ENCODE measurements around the gene EIF3C.
"Not testable (repeated sequence)": the region's sequence is repeated elsewhere in the genome, so short reads cannot be mapped to it uniquely, and the experiment has no call there.

EIF3C gene, protein sequence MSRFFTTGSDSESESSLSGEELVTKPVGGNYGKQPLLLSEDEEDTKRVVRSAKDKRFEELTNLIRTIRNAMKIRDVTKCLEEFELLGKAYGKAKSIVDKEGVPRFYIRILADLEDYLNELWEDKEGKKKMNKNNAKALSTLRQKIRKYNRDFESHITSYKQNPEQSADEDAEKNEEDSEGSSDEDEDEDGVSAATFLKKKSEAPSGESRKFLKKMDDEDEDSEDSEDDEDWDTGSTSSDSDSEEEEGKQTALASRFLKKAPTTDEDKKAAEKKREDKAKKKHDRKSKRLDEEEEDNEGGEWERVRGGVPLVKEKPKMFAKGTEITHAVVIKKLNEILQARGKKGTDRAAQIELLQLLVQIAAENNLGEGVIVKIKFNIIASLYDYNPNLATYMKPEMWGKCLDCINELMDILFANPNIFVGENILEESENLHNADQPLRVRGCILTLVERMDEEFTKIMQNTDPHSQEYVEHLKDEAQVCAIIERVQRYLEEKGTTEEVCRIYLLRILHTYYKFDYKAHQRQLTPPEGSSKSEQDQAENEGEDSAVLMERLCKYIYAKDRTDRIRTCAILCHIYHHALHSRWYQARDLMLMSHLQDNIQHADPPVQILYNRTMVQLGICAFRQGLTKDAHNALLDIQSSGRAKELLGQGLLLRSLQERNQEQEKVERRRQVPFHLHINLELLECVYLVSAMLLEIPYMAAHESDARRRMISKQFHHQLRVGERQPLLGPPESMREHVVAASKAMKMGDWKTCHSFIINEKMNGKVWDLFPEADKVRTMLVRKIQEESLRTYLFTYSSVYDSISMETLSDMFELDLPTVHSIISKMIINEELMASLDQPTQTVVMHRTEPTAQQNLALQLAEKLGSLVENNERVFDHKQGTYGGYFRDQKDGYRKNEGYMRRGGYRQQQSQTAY

DNA sequence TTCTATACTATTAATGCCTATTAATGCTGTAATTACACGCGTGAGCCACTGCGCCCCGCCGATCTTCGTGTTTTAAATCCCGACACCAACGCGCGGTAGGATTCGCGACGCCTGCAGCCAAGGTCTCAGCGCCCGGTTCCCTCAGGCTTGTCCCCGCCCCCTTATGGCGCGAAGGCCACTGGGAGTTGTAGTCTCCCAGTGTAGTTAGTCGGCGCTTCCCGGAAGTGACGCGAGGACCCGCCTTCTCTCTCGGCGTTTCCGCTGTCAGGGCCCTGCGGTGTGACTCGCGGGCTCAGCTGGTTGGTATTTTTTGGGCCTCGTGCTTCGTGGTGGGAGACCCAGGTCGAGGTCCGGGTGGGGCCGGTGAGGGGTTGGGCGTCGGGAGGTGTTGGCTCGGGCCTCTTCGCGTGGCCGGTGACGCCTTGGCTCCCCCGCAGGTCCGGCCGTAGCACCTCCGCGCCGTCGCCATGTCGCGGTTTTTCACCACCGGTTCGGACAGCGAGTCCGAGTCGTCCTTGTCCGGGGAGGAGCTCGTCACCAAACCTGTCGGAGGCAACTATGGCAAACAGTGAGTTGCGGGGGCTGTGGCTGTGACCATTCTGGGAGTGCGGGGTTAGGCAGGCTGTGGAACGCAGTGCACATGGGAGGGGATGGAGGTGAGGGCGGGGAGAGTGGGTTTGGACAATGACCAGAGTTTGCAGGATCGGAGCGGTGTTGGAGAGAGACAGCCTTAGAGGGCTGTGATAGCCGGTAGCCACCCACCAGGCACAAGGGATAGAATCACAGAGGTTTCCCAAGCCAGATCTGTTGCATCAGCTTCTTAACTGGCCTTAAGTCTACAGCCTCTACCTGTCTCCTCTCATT lies at the start of gene EIF3C:
EIF3C (plus strand) TSS at position 245 of the 864 bp plus-strand sequence; CDS start at position 468, 223 bp downstream.
- DNase-seq (ENCODE audit: low read depth): not testable (repeated sequence)

- DNase-seq (ENCODE audit: low read depth): not testable (repeated sequence)
Observed at GRCh38 chr16:28666264-28666663, 45.0 kb upstream of the EIF3C start.

DNA sequence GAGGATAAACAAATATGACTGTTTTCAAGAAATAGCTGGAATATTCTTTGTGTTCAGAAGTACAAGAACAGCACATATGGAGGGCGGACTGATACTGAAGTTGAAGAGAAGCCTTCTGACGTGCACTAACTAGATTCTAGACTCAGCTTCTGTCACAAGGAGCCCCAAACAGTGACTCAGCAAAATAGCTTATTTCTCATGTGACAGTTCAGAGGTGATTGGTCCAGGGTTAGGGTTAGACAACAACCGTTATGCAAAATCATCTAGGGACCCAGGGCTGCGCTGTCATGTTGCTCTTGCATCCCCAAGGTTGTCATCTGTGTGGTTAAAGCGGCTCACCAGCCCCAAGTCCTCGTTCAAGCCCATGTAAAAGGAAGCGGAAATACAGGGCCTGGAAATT lies 43.8 kb upstream of the EIF3C start:
- DNase-seq (ENCODE audit: low read depth): not testable (repeated sequence)

DNA sequence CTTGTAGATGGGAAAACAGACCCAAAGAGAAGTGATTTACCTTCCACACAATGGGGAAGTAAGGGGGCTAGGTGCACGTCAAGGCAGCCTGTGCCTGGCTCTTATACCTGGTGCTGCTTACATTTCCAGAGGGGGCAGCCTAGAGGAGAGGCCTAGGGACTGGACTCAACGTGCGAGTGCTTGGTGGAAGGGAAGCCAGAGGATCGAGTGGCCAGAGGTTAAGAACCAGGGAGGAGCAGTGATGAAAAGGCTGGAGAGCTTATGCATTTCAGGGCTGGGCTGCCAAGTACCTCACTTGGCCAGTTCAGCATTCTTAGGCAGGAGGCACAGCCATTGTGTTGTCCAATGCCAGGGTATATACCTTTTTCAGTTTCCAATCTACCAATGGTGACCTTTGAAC lies 43.1 kb upstream of the EIF3C start:
- DNase-seq (ENCODE audit: low read depth): not testable (repeated sequence)

DNA sequence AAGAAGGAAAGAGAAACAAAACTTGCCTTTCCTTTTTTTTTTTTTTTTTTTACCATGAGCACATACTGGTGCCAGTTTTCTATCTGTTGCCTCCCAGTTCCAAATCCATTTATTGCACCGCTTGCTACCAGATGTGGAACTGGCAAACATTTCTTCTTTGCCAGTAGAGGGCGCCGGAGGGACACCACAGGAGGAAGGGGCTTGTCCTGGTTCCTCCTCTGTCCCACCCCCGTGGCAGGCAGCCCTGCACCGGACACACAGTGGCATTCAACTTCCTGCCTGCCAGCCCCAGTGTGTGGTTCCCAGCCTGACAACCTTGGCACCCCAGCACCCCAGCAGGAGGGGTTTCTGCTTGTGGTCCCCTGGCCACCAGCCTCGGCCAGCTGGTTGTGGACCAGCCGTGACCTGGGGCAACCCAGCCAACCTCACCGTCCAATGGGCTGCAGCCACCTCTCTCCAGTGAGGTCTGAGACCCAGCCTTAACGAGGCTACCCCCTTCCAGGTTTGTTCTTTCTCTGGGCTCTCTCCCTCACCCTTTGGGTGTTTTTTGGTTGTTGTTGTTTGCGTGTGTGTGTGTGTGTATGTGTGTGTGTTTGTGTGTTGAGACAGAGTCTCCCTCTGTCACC lies 22.8 kb upstream of the EIF3C start:
- DNase-seq (ENCODE audit: low read depth): not testable (repeated sequence)

- DNase-seq (ENCODE audit: low read depth): not testable (repeated sequence)
Observed at GRCh38 chr16:28689425-28689824, 21.8 kb upstream of the EIF3C start.

- not testable (repeated sequence) for DNase-seq (ENCODE audit: low read depth)
Observed at GRCh38 chr16:28691722-28692121, 19.5 kb upstream of the EIF3C start.

DNA sequence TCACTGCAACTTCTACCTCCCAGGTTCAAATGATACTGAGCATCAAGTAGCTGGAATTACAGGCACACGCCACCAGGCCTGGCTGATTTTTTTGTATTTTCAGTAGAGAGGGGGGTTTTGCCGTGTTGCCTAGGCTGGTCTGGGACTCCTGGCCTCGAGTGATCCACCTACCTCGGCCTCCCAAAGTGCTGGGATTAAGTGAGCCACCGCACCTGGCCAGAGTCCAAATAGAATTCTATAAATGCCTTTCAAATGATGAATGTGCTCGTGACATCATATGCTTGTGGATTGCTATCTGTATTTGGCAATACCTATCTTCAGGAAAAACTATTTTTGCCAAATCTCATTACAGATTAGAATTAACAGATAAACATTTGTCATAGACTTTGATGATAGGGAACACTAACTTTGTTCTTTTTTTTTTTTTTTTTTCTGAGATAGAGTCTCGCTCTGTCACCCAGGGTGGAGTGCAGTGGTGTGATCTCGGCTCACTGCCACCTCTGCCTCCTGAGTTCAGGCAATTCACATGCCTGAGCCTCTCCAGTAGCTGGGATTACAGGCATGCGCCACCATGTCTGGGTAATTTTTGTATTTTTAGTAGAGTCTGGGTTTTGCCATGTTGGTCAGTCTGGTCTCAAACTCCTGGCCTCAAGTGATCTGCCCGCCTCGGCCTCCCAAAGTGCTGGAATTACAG lies 17.9 kb upstream of the EIF3C start:
- DNase-seq (ENCODE audit: low read depth): not testable (repeated sequence)

GRCh38 chr16:28699792-28700191 lies 11.5 kb upstream of the EIF3C start:
- DNase-seq (ENCODE audit: low read depth): not testable (repeated sequence)

GRCh38 chr16:28700349-28700748 lies 10.9 kb upstream of the EIF3C start:
- DNase-seq (ENCODE audit: low read depth): not testable (repeated sequence)

DNA sequence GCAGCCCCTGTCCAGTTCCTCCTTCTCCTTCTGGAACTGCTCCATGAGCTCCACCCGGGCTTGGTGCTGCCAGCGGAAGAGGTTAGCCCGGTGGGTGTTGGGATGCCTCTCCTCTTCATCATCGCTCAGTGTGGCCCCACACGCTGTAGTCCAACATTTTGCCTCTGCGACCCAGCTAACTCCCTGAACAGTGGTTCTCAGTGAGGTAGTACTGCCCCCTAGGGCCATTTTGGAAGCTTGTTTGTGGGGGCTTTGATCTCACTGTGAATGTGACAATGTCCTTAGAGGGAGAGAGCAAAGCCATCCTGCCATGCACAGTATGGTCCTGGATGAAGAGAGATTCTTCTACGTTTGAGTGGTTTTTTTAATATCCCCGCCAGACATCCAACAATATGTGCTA lies 9.9 kb upstream of the EIF3C start:
- DNase-seq (ENCODE audit: low read depth): not testable (repeated sequence)

DNA sequence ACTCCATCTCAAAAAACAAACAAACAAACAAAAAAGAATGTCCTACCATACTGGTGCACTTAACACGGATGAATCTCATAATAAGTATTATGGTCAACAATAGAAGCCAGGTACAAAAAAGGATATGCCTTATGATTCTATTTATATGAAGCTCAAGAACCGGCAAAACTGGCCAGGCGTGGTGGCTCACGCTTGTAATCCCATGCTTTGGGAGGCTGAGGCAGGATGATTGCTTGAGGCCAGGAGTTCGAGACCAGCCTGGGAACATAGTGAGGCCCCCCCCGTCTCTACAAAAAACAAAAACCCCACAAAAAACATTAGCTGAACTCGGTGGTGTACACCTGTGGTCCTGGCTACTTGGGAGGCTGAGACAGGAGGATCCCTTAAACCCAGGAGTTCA lies 7.0 kb upstream of the EIF3C start:
- DNase-seq (ENCODE audit: low read depth): not testable (repeated sequence)

DNA sequence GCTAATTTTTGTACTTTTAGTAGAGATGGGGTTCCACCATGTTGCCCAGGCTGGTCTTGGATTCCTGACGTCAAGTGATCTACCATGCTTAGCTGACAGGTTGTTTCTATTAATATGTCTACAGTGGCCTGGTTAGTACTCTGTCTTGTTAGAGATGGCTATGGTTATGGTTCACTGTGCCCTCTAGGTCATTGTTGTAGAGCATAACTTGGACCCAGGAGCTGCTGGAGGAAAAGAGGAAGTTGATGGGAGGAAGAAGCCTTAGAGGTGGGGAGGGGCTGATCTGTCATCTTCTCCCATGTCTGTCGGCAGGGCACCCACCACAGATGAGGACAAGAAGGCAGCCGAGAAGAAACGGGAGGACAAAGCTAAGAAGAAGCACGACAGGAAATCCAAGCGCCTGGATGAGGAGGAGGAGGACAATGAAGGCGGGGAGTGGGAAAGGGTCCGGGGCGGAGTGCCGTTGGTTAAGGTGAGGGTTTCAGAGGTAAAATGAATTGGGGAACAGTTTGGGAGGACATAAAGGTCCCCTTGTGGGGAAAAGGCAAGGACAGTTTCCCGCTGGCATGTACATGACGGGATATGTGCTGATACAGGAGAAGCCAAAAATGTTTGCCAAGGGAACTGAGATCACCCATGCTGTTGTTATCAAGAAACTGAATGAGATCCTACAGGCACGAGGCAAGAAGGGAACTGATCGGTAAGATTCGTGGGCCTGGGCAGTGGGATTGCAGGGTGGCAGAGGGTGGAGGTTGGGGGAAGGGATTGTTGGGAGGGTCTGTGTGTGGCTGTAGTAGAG lies 11.8 kb downstream of the EIF3C start:
- not testable (repeated sequence) for DNase-seq (ENCODE audit: low read depth)

DNA sequence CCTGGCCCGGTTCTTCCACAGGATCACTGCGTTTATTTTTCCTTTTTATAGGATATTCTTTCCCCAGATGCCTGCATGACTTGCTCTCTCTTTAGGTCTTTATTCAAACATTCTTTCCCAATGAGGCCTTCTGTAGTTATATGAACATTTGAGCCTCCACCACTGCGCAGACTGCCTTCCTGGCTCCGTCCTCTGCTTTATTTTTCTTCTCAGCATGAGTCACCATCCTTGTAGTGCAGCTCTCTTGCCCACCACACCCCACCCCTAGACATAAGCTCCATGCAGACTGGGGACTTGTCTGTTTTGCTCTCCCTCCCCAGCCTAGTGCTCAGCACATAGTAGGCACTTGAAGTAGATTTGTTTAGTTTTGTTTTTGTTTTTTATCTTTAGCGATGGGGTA lies 20.0 kb downstream of the EIF3C start:
- not testable (repeated sequence) for DNase-seq (ENCODE audit: low read depth)

DNA sequence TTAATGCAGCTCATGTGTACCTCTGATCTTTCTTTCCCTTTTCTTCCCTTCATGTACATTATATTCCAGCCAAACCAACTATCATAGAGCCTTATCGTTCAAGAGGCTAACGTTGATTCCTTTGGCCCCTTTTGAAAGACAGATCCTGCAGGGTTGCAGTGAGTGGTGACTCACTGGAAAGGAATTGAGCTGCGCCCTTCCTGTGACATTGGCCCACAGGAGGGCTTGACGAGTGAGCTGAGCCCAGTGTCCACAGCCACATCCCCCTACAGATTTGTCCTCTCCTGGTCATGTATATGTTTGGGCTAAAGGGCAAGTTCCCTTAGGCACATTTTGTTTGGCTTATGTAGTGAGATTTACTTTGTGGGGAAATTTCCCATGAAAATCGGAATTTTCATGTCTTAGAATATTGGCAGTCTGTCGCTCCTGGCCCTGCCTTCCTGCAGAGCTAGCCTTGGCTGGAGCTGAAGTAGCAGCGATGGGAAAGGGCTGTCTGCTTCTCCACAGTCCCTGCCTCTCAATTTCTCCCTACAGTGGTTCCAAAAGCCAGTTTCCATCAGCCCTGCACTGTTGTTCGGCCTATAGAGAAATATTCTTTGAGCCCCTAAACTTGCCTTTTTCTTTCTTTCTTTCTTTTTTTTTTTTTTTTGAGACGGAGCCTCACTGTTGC lies 21.3 kb downstream of the EIF3C start:
- not testable (repeated sequence) for DNase-seq (ENCODE audit: low read depth)

- DNase-seq (ENCODE audit: low read depth): not testable (repeated sequence)
Observed at GRCh38 chr16:28739787-28740186, 28.5 kb downstream of the EIF3C start.

GRCh38 chr16:28740631-28741030 lies 29.4 kb downstream of the EIF3C start:
- not testable (repeated sequence) for DNase-seq (ENCODE audit: low read depth)

GRCh38 chr16:28741295-28741694 lies 30.0 kb downstream of the EIF3C start:
- DNase-seq (ENCODE audit: low read depth): not testable (repeated sequence)

All from stimulated activated CD4-positive, alpha-beta T cell treated with anti-CD3 and anti-CD28 coated beads, Interleukin-2, amount 100 ng/mL, for 4 hours (primary cell).